Testis (tissue), 3 donors: Measurements from ENCODE around the gene INAVA. TPM values are rescaled to one million over a fixed set of nuclear protein-coding genes. Genes with fewer than 3 reads are reported as not detected.

Source experiments
- DNase-seq: peaks from one replicate; pipeline ENCODE4 v3.0.0-alpha.2; 2019
- H3K27ac ChIP-seq, 2 donors: fragments of 200-600 bp; sonication (generic); one replicate each; pipeline ENCODE4 v1.5.1; 2019
- H3K27me3 ChIP-seq: fragments of 200-600 bp; sonication (generic); one replicate; pipeline ENCODE4 v1.5.1; 2019
- H3K36me3 ChIP-seq: fragments of 200-600 bp; sonication (generic); one replicate; pipeline ENCODE4 v1.5.1; 2017; ENCODE audit warnings: low read depth; ENCODE audit errors: missing control alignments
- H3K4me1 ChIP-seq: fragments of 200-600 bp; sonication (generic); one replicate; pipeline ENCODE4 v1.5.1; 2019
- H3K4me3 ChIP-seq, 2 donors: fragments of 200-600 bp; sonication (generic); one replicate each; pipeline ENCODE4 v1.5.1; 2017 to 2019
- H3K9me3 ChIP-seq: fragments of 200-600 bp; sonication (generic); one replicate; pipeline ENCODE4 v1.5.1; 2017
- POLR2A ChIP-seq: fragments of 450-650 bp; IDR thresholded peaks from one replicate; pipeline ENCODE4 v1.6.1; 2017; ENCODE audit warnings: antibody characterized with exemption, mild to moderate bottlenecking, moderate library complexity
- WGBS, 2 donors: methylation state at CpG; one replicate each; pipeline ENCODE4 v1.1.5; 2018; 5-methylcytosine and 5-hydroxymethylcytosine counted together
- intact Hi-C: fragments of 100-400 bp; cut with DNase I; formaldehyde crosslinking; loops from one replicate; pipeline ENCODE4 v1.15.1; 2023; ENCODE audit warnings: low total_unique reads
- polyA plus RNA-seq: library from polyadenylated mRNA; stranded (reverse); fragments of 350-450 nt; fragmentation: Illumina TruSeq; extraction: RNeasy Lipid Tissue Mini Kit (QIAGEN cat#74804); gene quantifications from one replicate; pipeline ENCODE4 v1.2.3, GENCODE V29; 2014; ENCODE audit warnings: low read depth, low replicate concordance; ENCODE audit not compliant: insufficient read depth
- total RNA-seq, 2 donors: library from RNA; depleted of rRNA; stranded (reverse); fragments of >200 nt; gene quantifications; one replicate each; pipeline ENCODE4 v1.2.3, GENCODE V29; 2016
- TF ChIP-seq, protein P1 (sequence below), 3 experiments: fragments of 450-650 bp in 2 of 3; fragments of 200-600 bp in 1 of 3; sonication (generic) in 1 of 3; IDR thresholded peaks; one replicate each; pipeline ENCODE4 v1.5.1; 2016 to 2019; ENCODE audit warnings: antibody characterized with exemption in 3 of 3, mild to moderate bottlenecking in 2 of 3, moderate library complexity in 1 of 3

The INAVA gene
- total and polyA plus RNA-seq, 3 donors from 2014 or later: 1.5 to 5.8 (median 2.3) TPM

DNA sequence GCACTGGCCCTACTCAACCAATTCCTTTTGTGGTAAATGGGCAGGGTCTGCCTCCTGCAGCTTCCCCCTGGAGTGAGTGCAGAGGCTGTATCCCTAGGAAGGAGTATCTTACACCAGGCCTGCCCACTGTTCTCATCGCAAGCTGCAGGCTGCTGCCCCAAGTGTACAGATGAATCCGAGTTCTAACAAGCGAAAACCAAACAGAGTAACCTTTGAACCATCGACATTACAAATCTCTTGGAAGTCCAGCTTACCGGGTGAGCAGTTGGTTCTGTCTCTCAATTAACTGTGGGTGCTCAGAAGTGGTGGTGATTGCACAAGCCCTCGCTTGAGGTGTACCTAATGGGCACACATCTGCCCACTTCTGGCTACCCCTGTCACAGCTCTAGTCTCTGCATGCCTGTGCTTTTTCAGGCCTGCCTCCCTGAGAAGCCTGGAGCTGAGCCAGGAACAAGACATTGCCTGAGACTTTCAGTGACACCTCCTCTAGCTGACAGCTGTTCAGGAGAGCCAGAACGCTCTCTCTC, 22.7 kb downstream of the INAVA start:
- Histone ChIP-seq H3K36me3 (no peaks in the 10 kb centered on the region), H3K27me3 (no peaks in the 10 kb centered on the region), H3K27ac (no peak overlapping the region), H3K4me1 (no peaks in the 10 kb centered on the region), H3K9me3 (no peaks in the 10 kb centered on the region), H3K4me3 (no peak overlapping the region)
- 78 to 86% methylated on average over 6 to 7 of the region's 7 CpGs for WGBS, 2 donors
- no peak for DNase-seq
- TF ChIP-seq, protein P1, sequence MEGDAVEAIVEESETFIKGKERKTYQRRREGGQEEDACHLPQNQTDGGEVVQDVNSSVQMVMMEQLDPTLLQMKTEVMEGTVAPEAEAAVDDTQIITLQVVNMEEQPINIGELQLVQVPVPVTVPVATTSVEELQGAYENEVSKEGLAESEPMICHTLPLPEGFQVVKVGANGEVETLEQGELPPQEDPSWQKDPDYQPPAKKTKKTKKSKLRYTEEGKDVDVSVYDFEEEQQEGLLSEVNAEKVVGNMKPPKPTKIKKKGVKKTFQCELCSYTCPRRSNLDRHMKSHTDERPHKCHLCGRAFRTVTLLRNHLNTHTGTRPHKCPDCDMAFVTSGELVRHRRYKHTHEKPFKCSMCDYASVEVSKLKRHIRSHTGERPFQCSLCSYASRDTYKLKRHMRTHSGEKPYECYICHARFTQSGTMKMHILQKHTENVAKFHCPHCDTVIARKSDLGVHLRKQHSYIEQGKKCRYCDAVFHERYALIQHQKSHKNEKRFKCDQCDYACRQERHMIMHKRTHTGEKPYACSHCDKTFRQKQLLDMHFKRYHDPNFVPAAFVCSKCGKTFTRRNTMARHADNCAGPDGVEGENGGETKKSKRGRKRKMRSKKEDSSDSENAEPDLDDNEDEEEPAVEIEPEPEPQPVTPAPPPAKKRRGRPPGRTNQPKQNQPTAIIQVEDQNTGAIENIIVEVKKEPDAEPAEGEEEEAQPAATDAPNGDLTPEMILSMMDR (IDR thresholded peaks at IDR 0.05): no peak
- no peak for TF ChIP-seq POLR2A
- intact Hi-C loops: no loop called here

GRCh38 chr1:200918006-200918405, 23.3 kb downstream of the INAVA start:
- H3K36me3 ChIP-seq: no peaks in the 10 kb centered on the region
- no peaks in the 10 kb centered on the region for H3K27me3 ChIP-seq
- WGBS, 2 donors: 90 to 94% methylated on average over 3 of the region's 3 CpGs
- intact Hi-C loops: no loop called here
- no peak for TF ChIP-seq POLR2A
- TF ChIP-seq, protein P1 (IDR thresholded peaks at IDR 0.05): no peak
- no peak overlapping the region for H3K27ac ChIP-seq
- H3K9me3 ChIP-seq: no peaks in the 10 kb centered on the region
- H3K4me1 ChIP-seq: no peaks in the 10 kb centered on the region
- no peak for DNase-seq
- H3K4me3 ChIP-seq: no peak overlapping the region

GRCh38 chr1:200919386-200919785, 24.7 kb downstream of the INAVA start:
- Histone ChIP-seq H3K4me3 (no peak overlapping the region), H3K36me3 (no peaks in the 10 kb centered on the region), H3K9me3 (no peaks in the 10 kb centered on the region), H3K4me1 (no peaks in the 10 kb centered on the region), H3K27ac (no peak overlapping the region), H3K27me3 (no peaks in the 10 kb centered on the region)
- DNase-seq: no peak
- 79 to 94% methylated on average over 2 of the region's 2 CpGs for WGBS, 2 donors
- TF ChIP-seq, protein P1 (IDR thresholded peaks at IDR 0.05): no peak
- TF ChIP-seq POLR2A: no peak
- intact Hi-C loops: no loop called here

- Histone ChIP-seq H3K4me1 (no peaks in the 10 kb centered on the region), H3K9me3 (no peaks in the 10 kb centered on the region), H3K4me3 (no peak overlapping the region), H3K27ac (no peak overlapping the region), H3K27me3 (no peaks in the 10 kb centered on the region), H3K36me3 (no peaks in the 10 kb centered on the region)
- no peak for TF ChIP-seq POLR2A
- WGBS, 2 donors: 84 to 87% methylated on average over 9 of the region's 9 CpGs
- intact Hi-C loops: no loop called here
- DNase-seq: no peak
These were observed 26.9 kb downstream of the INAVA start for GRCh38 chr1:200921571-200922110.

GRCh38 chr1:200922406-200922805, 27.7 kb downstream of the INAVA start:
- no peak for DNase-seq
- Histone ChIP-seq H3K36me3 (no peaks in the 10 kb centered on the region), H3K4me1 (no peaks in the 10 kb centered on the region), H3K9me3 (no peaks in the 10 kb centered on the region), H3K27ac (no peak overlapping the region), H3K27me3 (no peaks in the 10 kb centered on the region), H3K4me3 (no peak overlapping the region)
- WGBS, 2 donors: 73 to 78% methylated on average over 2 of the region's 2 CpGs
- TF ChIP-seq POLR2A: no peak
- TF ChIP-seq, protein P1 (IDR thresholded peaks at IDR 0.05): no peak
- intact Hi-C loops: no loop called here
